ENCODE data around the gene C8A.

The C8A gene

DNA sequence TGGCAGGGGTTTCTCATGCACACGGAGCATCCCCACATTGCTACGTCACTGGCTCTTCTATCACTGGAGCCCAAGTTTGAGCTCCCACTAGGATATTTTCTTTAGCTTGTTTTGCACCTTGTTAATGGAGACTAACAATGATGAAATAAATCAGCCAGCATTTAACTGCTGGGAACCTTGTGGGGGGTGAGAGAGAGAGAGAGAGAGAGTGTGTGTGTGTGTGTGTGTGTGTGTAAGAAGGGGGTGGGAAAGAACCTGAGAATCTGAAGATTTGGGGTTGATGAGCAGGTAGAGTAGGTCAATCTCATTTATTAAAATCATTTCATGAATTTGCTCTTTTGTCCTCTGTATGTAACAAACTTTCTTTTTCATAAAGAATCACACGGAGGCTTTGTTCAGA lies 110.6 kb downstream of the C8A start:
- TF ChIP-seq GABPA (IDR thresholded peaks at IDR 0.05; ENCODE audit: low read depth) = no peak
- TF ChIP-seq, protein P1, sequence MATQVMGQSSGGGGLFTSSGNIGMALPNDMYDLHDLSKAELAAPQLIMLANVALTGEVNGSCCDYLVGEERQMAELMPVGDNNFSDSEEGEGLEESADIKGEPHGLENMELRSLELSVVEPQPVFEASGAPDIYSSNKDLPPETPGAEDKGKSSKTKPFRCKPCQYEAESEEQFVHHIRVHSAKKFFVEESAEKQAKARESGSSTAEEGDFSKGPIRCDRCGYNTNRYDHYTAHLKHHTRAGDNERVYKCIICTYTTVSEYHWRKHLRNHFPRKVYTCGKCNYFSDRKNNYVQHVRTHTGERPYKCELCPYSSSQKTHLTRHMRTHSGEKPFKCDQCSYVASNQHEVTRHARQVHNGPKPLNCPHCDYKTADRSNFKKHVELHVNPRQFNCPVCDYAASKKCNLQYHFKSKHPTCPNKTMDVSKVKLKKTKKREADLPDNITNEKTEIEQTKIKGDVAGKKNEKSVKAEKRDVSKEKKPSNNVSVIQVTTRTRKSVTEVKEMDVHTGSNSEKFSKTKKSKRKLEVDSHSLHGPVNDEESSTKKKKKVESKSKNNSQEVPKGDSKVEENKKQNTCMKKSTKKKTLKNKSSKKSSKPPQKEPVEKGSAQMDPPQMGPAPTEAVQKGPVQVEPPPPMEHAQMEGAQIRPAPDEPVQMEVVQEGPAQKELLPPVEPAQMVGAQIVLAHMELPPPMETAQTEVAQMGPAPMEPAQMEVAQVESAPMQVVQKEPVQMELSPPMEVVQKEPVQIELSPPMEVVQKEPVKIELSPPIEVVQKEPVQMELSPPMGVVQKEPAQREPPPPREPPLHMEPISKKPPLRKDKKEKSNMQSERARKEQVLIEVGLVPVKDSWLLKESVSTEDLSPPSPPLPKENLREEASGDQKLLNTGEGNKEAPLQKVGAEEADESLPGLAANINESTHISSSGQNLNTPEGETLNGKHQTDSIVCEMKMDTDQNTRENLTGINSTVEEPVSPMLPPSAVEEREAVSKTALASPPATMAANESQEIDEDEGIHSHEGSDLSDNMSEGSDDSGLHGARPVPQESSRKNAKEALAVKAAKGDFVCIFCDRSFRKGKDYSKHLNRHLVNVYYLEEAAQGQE (IDR thresholded peaks at IDR 0.05; ENCODE audit: insufficient replicate concordance, low read depth) = no peak
- TF ChIP-seq, protein P2, sequence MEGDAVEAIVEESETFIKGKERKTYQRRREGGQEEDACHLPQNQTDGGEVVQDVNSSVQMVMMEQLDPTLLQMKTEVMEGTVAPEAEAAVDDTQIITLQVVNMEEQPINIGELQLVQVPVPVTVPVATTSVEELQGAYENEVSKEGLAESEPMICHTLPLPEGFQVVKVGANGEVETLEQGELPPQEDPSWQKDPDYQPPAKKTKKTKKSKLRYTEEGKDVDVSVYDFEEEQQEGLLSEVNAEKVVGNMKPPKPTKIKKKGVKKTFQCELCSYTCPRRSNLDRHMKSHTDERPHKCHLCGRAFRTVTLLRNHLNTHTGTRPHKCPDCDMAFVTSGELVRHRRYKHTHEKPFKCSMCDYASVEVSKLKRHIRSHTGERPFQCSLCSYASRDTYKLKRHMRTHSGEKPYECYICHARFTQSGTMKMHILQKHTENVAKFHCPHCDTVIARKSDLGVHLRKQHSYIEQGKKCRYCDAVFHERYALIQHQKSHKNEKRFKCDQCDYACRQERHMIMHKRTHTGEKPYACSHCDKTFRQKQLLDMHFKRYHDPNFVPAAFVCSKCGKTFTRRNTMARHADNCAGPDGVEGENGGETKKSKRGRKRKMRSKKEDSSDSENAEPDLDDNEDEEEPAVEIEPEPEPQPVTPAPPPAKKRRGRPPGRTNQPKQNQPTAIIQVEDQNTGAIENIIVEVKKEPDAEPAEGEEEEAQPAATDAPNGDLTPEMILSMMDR (IDR thresholded peaks at IDR 0.05; ENCODE audit: insufficient read depth, low read length) = no peak
- TF ChIP-seq POLR2AphosphoS5 (IDR thresholded peaks at IDR 0.05; ENCODE audit: low read depth) = no peak
- TF ChIP-seq SPI1 (IDR thresholded peaks at IDR 0.05; ENCODE audit: borderline replicate concordance, low read depth) = no peak
- H3K27ac ChIP-seq (replicated peaks) = no peak overlapping the region
- no peak overlapping the region for H3K4me3 ChIP-seq (replicated peaks; ENCODE audit: insufficient read depth, low read length)
- no peaks in the 10 kb centered on the region for H3K27me3 ChIP-seq (ENCODE audit: insufficient read depth, poor library complexity, severe bottlenecking)
- no peak for DNase-seq (ENCODE audit: low read depth in 1 of 2, low spot score in 1 of 2)

DNA sequence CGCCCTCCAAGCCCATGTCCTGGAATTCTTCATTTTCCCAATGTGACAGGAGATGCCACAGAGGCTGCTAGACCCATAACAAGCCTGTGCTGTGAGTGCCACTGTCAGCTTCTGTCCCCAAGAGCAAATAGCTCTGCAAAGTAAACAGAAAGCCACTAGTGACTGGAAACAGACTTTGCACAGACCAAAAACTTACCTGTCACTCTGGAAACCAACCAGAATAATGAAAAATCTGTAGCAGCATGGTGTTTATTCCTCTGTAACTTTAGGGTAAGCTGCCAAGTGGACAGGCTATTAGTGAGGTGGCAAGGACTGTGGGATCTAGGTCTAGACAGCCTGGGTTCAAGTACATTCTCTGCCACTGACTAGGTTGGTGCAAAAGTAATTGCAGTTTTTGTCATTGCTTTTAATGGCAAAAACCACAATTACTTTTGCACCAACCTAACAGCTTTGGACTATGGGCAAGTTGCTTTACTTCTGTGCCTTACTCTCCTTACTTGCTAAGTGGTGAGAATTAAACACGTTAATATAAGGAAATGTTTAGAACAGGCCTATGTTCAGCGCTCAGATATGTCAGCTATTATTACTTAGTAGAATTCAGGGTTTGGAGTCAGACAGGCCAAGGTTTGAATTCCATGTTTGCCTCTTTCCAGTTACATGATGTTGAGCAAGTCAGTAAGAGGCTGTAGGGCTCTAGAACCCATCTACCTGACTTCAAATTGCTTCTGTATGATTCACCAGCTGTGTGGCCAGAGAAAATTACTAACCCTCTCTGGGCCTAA lies 111.5 kb downstream of the C8A start, which contains the start of gene C8B:
Gene C8B (minus strand): TSS at position 100 of the 782 bp plus-strand sequence. CDS start 67 bp downstream, at position 33.
- H3K27me3 ChIP-seq (ENCODE audit: insufficient read depth, poor library complexity, severe bottlenecking) = no peaks in the 10 kb centered on the region
- DNase-seq (ENCODE audit: low read depth in 1 of 2, low spot score in 1 of 2) = no peak
- no peak within 1 kb of the TSS for H3K4me3 ChIP-seq (replicated peaks; ENCODE audit: insufficient read depth, low read length)
- TF ChIP-seq, protein P1 (IDR thresholded peaks at IDR 0.05; ENCODE audit: insufficient replicate concordance, low read depth) = no peak
- no peak for TF ChIP-seq POLR2AphosphoS5 (IDR thresholded peaks at IDR 0.05; ENCODE audit: low read depth)
- no peak for TF ChIP-seq SPI1 (IDR thresholded peaks at IDR 0.05; ENCODE audit: borderline replicate concordance, low read depth)
- TF ChIP-seq GABPA (IDR thresholded peaks at IDR 0.05; ENCODE audit: low read depth) = no peak
- TF ChIP-seq, protein P2 (IDR thresholded peaks at IDR 0.05; ENCODE audit: insufficient read depth, low read length) = no peak
- H3K27ac ChIP-seq (replicated peaks) = no peak within 1 kb of the TSS

DNA sequence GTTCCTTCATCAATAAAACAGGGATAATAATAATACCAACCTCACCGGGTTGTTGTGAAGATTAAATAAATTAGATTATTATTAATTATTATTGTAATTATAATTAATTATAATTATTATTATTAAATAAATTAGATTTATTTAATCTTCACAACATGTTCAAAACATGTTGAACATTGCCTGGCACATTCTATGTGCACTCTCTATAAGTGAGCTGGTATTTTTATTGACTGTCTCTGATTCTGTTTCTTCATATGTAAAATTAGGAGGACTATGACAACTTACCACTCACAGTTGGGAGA lies 112.1 kb downstream of the C8A start:
- no peak for DNase-seq (ENCODE audit: low read depth in 1 of 2, low spot score in 1 of 2)
- Histone ChIP-seq H3K27ac (replicated peaks) (no peak overlapping the region), H3K4me3 (replicated peaks; ENCODE audit: insufficient read depth, low read length) (no peak overlapping the region), H3K27me3 (ENCODE audit: insufficient read depth, poor library complexity, severe bottlenecking) (no peaks in the 10 kb centered on the region)
- TF ChIP-seq GABPA (IDR thresholded peaks at IDR 0.05; ENCODE audit: low read depth) = no peak
- TF ChIP-seq, protein P1 (IDR thresholded peaks at IDR 0.05; ENCODE audit: insufficient replicate concordance, low read depth) = no peak
- TF ChIP-seq POLR2AphosphoS5 (IDR thresholded peaks at IDR 0.05; ENCODE audit: low read depth) = no peak
- TF ChIP-seq SPI1 (IDR thresholded peaks at IDR 0.05; ENCODE audit: borderline replicate concordance, low read depth) = no peak
- TF ChIP-seq, protein P2 (IDR thresholded peaks at IDR 0.05; ENCODE audit: insufficient read depth, low read length) = no peak
